Neutrophil (primary cell): Measurements from ENCODE around the gene SLC44A4.
"Not testable (repeated sequence)": the region's sequence is repeated elsewhere in the genome, so short reads cannot be mapped to it uniquely, and the experiment has no call there.

Experiments used
- H3K27ac ChIP-seq: fragments of 200-600 bp; sonication (generic); 2 replicates; pipeline ENCODE4 v1.5.1; 2016; ENCODE audit warnings: mild to moderate bottlenecking, moderate library complexity
- H3K27me3 ChIP-seq: fragments of 200-600 bp; sonication (generic); 2 replicates; pipeline ENCODE4 v1.6.0; 2016; ENCODE audit warnings: mild to moderate bottlenecking
- H3K36me3 ChIP-seq: fragments of 200-600 bp; sonication (generic); 2 replicates; pipeline ENCODE4 v1.5.1; 2017
- H3K4me1 ChIP-seq, 2 experiments: fragments of 200-600 bp in 1 of 2; sonication (generic) in 1 of 2; 1 replicate in 1 of 2; 2 replicates in 1 of 2; pipeline versions ENCODE4 v1.5.1 to v1.6.1; 2013 to 2016; ENCODE audit warnings: low read depth in 1 of 2, low read length in 1 of 2, mild to moderate bottlenecking in 1 of 2, moderate library complexity in 1 of 2; ENCODE audit not compliant: control insufficient read depth in 1 of 2, insufficient read depth in 1 of 2
- H3K4me3 ChIP-seq, 2 experiments: fragments of 200-600 bp in 1 of 2; sonication (generic) in 1 of 2; 1 replicate in 1 of 2; 2 replicates in 1 of 2; pipeline ENCODE4 v1.5.1; 2013 to 2016; ENCODE audit warnings: low read depth in 1 of 2, low read length in 1 of 2, mild to moderate bottlenecking in 1 of 2, moderate library complexity in 1 of 2
- H3K9me3 ChIP-seq: fragments of 200-600 bp; sonication (generic); 2 replicates; pipeline ENCODE4 v1.5.1; 2016
- CTCF ChIP-seq: fragments of 200-600 bp; sonication (generic); IDR thresholded peaks from 2 replicates; pipeline ENCODE4 v1.5.1; 2016; ENCODE audit warnings: antibody characterized with exemption

SLC44A4 gene

GRCh38 chr6:31851485-31851832, 27.3 kb downstream of the SLC44A4 start:
- no peak for TF ChIP-seq CTCF
- Histone ChIP-seq H3K27ac (no peak overlapping the region), H3K27me3 (no peaks in the 10 kb centered on the region), H3K9me3 (no peaks in the 10 kb centered on the region), H3K4me3 (no peak overlapping the region), H3K4me1 (no peaks in the 10 kb centered on the region), H3K36me3 (no peaks in the 10 kb centered on the region)

- Histone ChIP-seq H3K27ac (no peak overlapping the region), H3K9me3 (no peaks in the 10 kb centered on the region), H3K4me3 (no peak overlapping the region), H3K27me3 (no peaks in the 10 kb centered on the region), H3K4me1 (no peaks in the 10 kb centered on the region), H3K36me3 (no peaks in the 10 kb centered on the region)
- no peak for TF ChIP-seq CTCF
Observed at GRCh38 chr6:31850765-31851484, 27.9 kb downstream of the SLC44A4 start.

GRCh38 chr6:31847276-31847978, 31.4 kb downstream of the SLC44A4 start:
- no peak overlapping the region for H3K4me3 ChIP-seq

GRCh38 chr6:31844507-31844906, 34.3 kb downstream of the SLC44A4 start:
- H3K4me1 ChIP-seq, result no peaks in the 10 kb centered on the region
- H3K27ac ChIP-seq, result no peak overlapping the region
- TF ChIP-seq CTCF, result no peak

More at GRCh38 chr6:31847276-31847978, 31.4 kb downstream of the SLC44A4 start:
- Histone ChIP-seq H3K9me3 (no peaks in the 10 kb centered on the region), H3K4me1 (no peaks in the 10 kb centered on the region), H3K27me3 (no peaks in the 10 kb centered on the region), H3K36me3 (no peaks in the 10 kb centered on the region), H3K27ac (no peak overlapping the region)
- no peak for TF ChIP-seq CTCF

GRCh38 chr6:31842053-31842452, 36.7 kb downstream of the SLC44A4 start:
- Histone ChIP-seq H3K9me3 (no peaks in the 10 kb centered on the region), H3K4me3 (no peak overlapping the region), H3K27ac (no peak overlapping the region), H3K27me3 (no peaks in the 10 kb centered on the region), H3K36me3 (peaks cover 41% of the 10 kb centered on the region), H3K4me1 (peaks cover 11% of the 10 kb centered on the region in 2 experiments)
- TF ChIP-seq CTCF, result no peak

More at GRCh38 chr6:31844507-31844906, 34.3 kb downstream of the SLC44A4 start:
- Histone ChIP-seq H3K36me3 (peaks cover 21% of the 10 kb centered on the region), H3K4me3 (no peak overlapping the region), H3K9me3 (no peaks in the 10 kb centered on the region), H3K27me3 (no peaks in the 10 kb centered on the region)

GRCh38 chr6:31839779-31840126, 39.0 kb downstream of the SLC44A4 start:
- H3K27ac ChIP-seq, H3K9me3 ChIP-seq, H3K4me3 ChIP-seq, H3K27me3 ChIP-seq: not testable (repeated sequence)
- peaks cover 41% of the 10 kb centered on the region for H3K36me3 ChIP-seq
- H3K4me1 ChIP-seq, result peaks cover 31 to 32% of the 10 kb centered on the region in 2 experiments
